Measurements from ENCODE around the gene ZEB2.

ZEB2 gene

GRCh38 chr2:144362401-144362800, 157.5 kb downstream of the ZEB2 start:
- 86 to 95% methylated on average over 1 of the region's 1 CpG for WGBS, 2 experiments
- H3K36me3 ChIP-seq (ENCODE audit: control insufficient read depth, insufficient read depth, low read length) = no peaks in the 10 kb centered on the region
- H3K4me1 ChIP-seq (ENCODE audit: control insufficient read depth, insufficient read depth, low read length) = no peaks in the 10 kb centered on the region
- no peak overlapping the region for H3K27ac ChIP-seq (ENCODE audit: insufficient read depth, low read depth, low read length, poor library complexity, severe bottlenecking)
- H3K4me3 ChIP-seq (ENCODE audit: insufficient read depth, low read depth, low read length) = no peak overlapping the region
- no peaks in the 10 kb centered on the region for H3K9me3 ChIP-seq (ENCODE audit: control insufficient read depth, low read length)
- H3K27me3 ChIP-seq (ENCODE audit: control insufficient read depth, insufficient read depth, low read length, poor library complexity, severe bottlenecking) = no peaks in the 10 kb centered on the region

- no peak overlapping the region for H3K27ac ChIP-seq (ENCODE audit: insufficient read depth, low read depth, low read length, poor library complexity, severe bottlenecking)
- H3K9me3 ChIP-seq (ENCODE audit: control insufficient read depth, low read length) = no peaks in the 10 kb centered on the region
- no peaks in the 10 kb centered on the region for H3K27me3 ChIP-seq (ENCODE audit: control insufficient read depth, insufficient read depth, low read length, poor library complexity, severe bottlenecking)
- H3K4me3 ChIP-seq (ENCODE audit: insufficient read depth, low read depth, low read length) = no peak overlapping the region
- no peaks in the 10 kb centered on the region for H3K4me1 ChIP-seq (ENCODE audit: control insufficient read depth, insufficient read depth, low read length)
- no peaks in the 10 kb centered on the region for H3K36me3 ChIP-seq (ENCODE audit: control insufficient read depth, insufficient read depth, low read length)
Measured at GRCh38 chr2:144361742-144362141, 158.2 kb downstream of the ZEB2 start.

GRCh38 chr2:144359684-144360083, 160.2 kb downstream of the ZEB2 start:
- no peaks in the 10 kb centered on the region for H3K4me1 ChIP-seq (ENCODE audit: control insufficient read depth, insufficient read depth, low read length)

GRCh38 chr2:144358979-144359541, 160.9 kb downstream of the ZEB2 start:
- no peak overlapping the region for H3K27ac ChIP-seq (ENCODE audit: insufficient read depth, low read depth, low read length, poor library complexity, severe bottlenecking)
- WGBS, 2 experiments = 80 to 90% methylated on average over 3 to 4 of the region's 4 CpGs
- H3K4me1 ChIP-seq (ENCODE audit: control insufficient read depth, insufficient read depth, low read length) = no peaks in the 10 kb centered on the region
- H3K36me3 ChIP-seq (ENCODE audit: control insufficient read depth, insufficient read depth, low read length) = no peaks in the 10 kb centered on the region
- no peaks in the 10 kb centered on the region for H3K27me3 ChIP-seq (ENCODE audit: control insufficient read depth, insufficient read depth, low read length, poor library complexity, severe bottlenecking)
- no peak overlapping the region for H3K4me3 ChIP-seq (ENCODE audit: insufficient read depth, low read depth, low read length)
- no peaks in the 10 kb centered on the region for H3K9me3 ChIP-seq (ENCODE audit: control insufficient read depth, low read length)

More at GRCh38 chr2:144359684-144360083, 160.2 kb downstream of the ZEB2 start:
- Histone ChIP-seq H3K4me3 (ENCODE audit: insufficient read depth, low read depth, low read length) (no peak overlapping the region), H3K9me3 (ENCODE audit: control insufficient read depth, low read length) (no peaks in the 10 kb centered on the region), H3K27me3 (ENCODE audit: control insufficient read depth, insufficient read depth, low read length, poor library complexity, severe bottlenecking) (no peaks in the 10 kb centered on the region), H3K36me3 (ENCODE audit: control insufficient read depth, insufficient read depth, low read length) (no peaks in the 10 kb centered on the region), H3K27ac (ENCODE audit: insufficient read depth, low read depth, low read length, poor library complexity, severe bottlenecking) (no peak overlapping the region)
- WGBS, 2 experiments = 97 to 100% methylated on average over 1 of the region's 1 CpG

GRCh38 chr2:144358374-144358964, 161.4 kb downstream of the ZEB2 start:
- Histone ChIP-seq H3K4me1 (ENCODE audit: control insufficient read depth, insufficient read depth, low read length) (no peaks in the 10 kb centered on the region), H3K4me3 (ENCODE audit: insufficient read depth, low read depth, low read length) (no peak overlapping the region), H3K27me3 (ENCODE audit: control insufficient read depth, insufficient read depth, low read length, poor library complexity, severe bottlenecking) (no peaks in the 10 kb centered on the region), H3K9me3 (ENCODE audit: control insufficient read depth, low read length) (no peaks in the 10 kb centered on the region), H3K36me3 (ENCODE audit: control insufficient read depth, insufficient read depth, low read length) (no peaks in the 10 kb centered on the region), H3K27ac (ENCODE audit: insufficient read depth, low read depth, low read length, poor library complexity, severe bottlenecking) (no peak overlapping the region)
- WGBS, 2 experiments = 87 to 97% methylated on average over 3 of the region's 3 CpGs

- Histone ChIP-seq H3K27ac (ENCODE audit: insufficient read depth, low read depth, low read length, poor library complexity, severe bottlenecking) (no peak overlapping the region), H3K36me3 (ENCODE audit: control insufficient read depth, insufficient read depth, low read length) (no peaks in the 10 kb centered on the region), H3K4me1 (ENCODE audit: control insufficient read depth, insufficient read depth, low read length) (no peaks in the 10 kb centered on the region), H3K9me3 (ENCODE audit: control insufficient read depth, low read length) (no peaks in the 10 kb centered on the region), H3K4me3 (ENCODE audit: insufficient read depth, low read depth, low read length) (no peak overlapping the region), H3K27me3 (ENCODE audit: control insufficient read depth, insufficient read depth, low read length, poor library complexity, severe bottlenecking) (no peaks in the 10 kb centered on the region)
- 87 to 95% methylated on average over 3 to 4 of the region's 4 CpGs for WGBS, 2 experiments
Measured at GRCh38 chr2:144357623-144358373, 162.1 kb downstream of the ZEB2 start.

- Histone ChIP-seq H3K4me1 (ENCODE audit: control insufficient read depth, insufficient read depth, low read length) (no peaks in the 10 kb centered on the region), H3K27me3 (ENCODE audit: control insufficient read depth, insufficient read depth, low read length, poor library complexity, severe bottlenecking) (no peaks in the 10 kb centered on the region), H3K4me3 (ENCODE audit: insufficient read depth, low read depth, low read length) (no peak overlapping the region), H3K27ac (ENCODE audit: insufficient read depth, low read depth, low read length, poor library complexity, severe bottlenecking) (no peak overlapping the region), H3K36me3 (ENCODE audit: control insufficient read depth, insufficient read depth, low read length) (no peaks in the 10 kb centered on the region), H3K9me3 (ENCODE audit: control insufficient read depth, low read length) (no peaks in the 10 kb centered on the region)
- 91 to 95% methylated on average over 3 of the region's 3 CpGs for WGBS, 2 experiments
Measured at GRCh38 chr2:144356402-144356801, 163.5 kb downstream of the ZEB2 start.

GRCh38 chr2:144354953-144355352, 165.0 kb downstream of the ZEB2 start:
- H3K9me3 ChIP-seq (ENCODE audit: control insufficient read depth, low read length) = no peaks in the 10 kb centered on the region
- peaks cover 8% of the 10 kb centered on the region for H3K4me1 ChIP-seq (ENCODE audit: control insufficient read depth, insufficient read depth, low read length)
- no peaks in the 10 kb centered on the region for H3K36me3 ChIP-seq (ENCODE audit: control insufficient read depth, insufficient read depth, low read length)
- no peak overlapping the region for H3K27ac ChIP-seq (ENCODE audit: insufficient read depth, low read depth, low read length, poor library complexity, severe bottlenecking)
- H3K27me3 ChIP-seq (ENCODE audit: control insufficient read depth, insufficient read depth, low read length, poor library complexity, severe bottlenecking) = no peaks in the 10 kb centered on the region
- WGBS, 2 experiments = 90 to 93% methylated on average over 3 of the region's 3 CpGs
- H3K4me3 ChIP-seq (ENCODE audit: insufficient read depth, low read depth, low read length) = no peak overlapping the region

- H3K9me3 ChIP-seq (ENCODE audit: control insufficient read depth, low read length) = no peaks in the 10 kb centered on the region
- no peaks in the 10 kb centered on the region for H3K27me3 ChIP-seq (ENCODE audit: control insufficient read depth, insufficient read depth, low read length, poor library complexity, severe bottlenecking)
- no peak overlapping the region for H3K27ac ChIP-seq (ENCODE audit: insufficient read depth, low read depth, low read length, poor library complexity, severe bottlenecking)
- peaks cover 17% of the 10 kb centered on the region for H3K4me1 ChIP-seq (ENCODE audit: control insufficient read depth, insufficient read depth, low read length)
- 87 to 89% methylated on average over 5 of the region's 5 CpGs for WGBS, 2 experiments
- no peak overlapping the region for H3K4me3 ChIP-seq (ENCODE audit: insufficient read depth, low read depth, low read length)
- no peaks in the 10 kb centered on the region for H3K36me3 ChIP-seq (ENCODE audit: control insufficient read depth, insufficient read depth, low read length)
Measured at GRCh38 chr2:144351687-144352086, 168.2 kb downstream of the ZEB2 start.

- H3K27me3 ChIP-seq (ENCODE audit: control insufficient read depth, insufficient read depth, low read length, poor library complexity, severe bottlenecking) = no peaks in the 10 kb centered on the region
- no peak overlapping the region for H3K4me3 ChIP-seq (ENCODE audit: insufficient read depth, low read depth, low read length)
- peak overlapping the region; percentile 30 for H3K27ac ChIP-seq (ENCODE audit: insufficient read depth, low read depth, low read length, poor library complexity, severe bottlenecking)
Measured at GRCh38 chr2:144350151-144350802, 169.6 kb downstream of the ZEB2 start.

More at GRCh38 chr2:144350151-144350802, 169.6 kb downstream of the ZEB2 start:
- H3K36me3 ChIP-seq (ENCODE audit: control insufficient read depth, insufficient read depth, low read length) = no peaks in the 10 kb centered on the region
- H3K4me1 ChIP-seq (ENCODE audit: control insufficient read depth, insufficient read depth, low read length) = peaks cover 17% of the 10 kb centered on the region
- no peaks in the 10 kb centered on the region for H3K9me3 ChIP-seq (ENCODE audit: control insufficient read depth, low read length)
- 24 to 38% methylated on average over 7 of the region's 7 CpGs for WGBS, 2 experiments
